Activated CD4-positive, alpha-beta memory T cell treated with anti-CD3 and anti-CD28 coated beads, Interleukin-2, amount 10 ng/mL, durations not matched to agents 7 days and 5 days (primary cell): ENCODE results near the gene SMC6. TPM values are rescaled to one million over a fixed set of nuclear protein-coding genes. Genes with fewer than 3 reads are reported as not detected.

Source experiments
- CTCF ChIA-PET: fragments of 350-600 bp; sonication (Branson Sonifier 250); formaldehyde crosslinking; loops from one replicate; lab custom pipeline; 2021; ENCODE audit warnings: antibody characterized with exemption, inconsistent platforms; lab: Charles Lee
- POLR2A ChIA-PET: fragments of 350-600 bp; sonication (Branson Sonifier 250); formaldehyde crosslinking; loops from one replicate; lab custom pipeline; 2021; ENCODE audit warnings: antibody characterized with exemption; lab: Charles Lee
- DNase-seq: peaks from one replicate; pipeline ENCODE4 v3.0.0-alpha.2; 2020
- H3K27ac Mint-ChIP-seq: one replicate; pipeline ENCODE4 v1.8.0; 2021; ENCODE audit warnings: mild to moderate bottlenecking, mixed read lengths
- H3K27me3 Mint-ChIP-seq: one replicate; pipeline ENCODE4 v1.8.0; 2021; ENCODE audit warnings: mixed read lengths
- H3K36me3 Mint-ChIP-seq: one replicate; pipeline ENCODE4 v1.8.0; 2021; ENCODE audit warnings: low read depth, mixed read lengths
- H3K4me1 Mint-ChIP-seq: one replicate; pipeline ENCODE4 v1.8.0; 2021; ENCODE audit warnings: mixed read lengths
- H3K4me3 Mint-ChIP-seq: one replicate; pipeline ENCODE4 v1.8.0; 2021; ENCODE audit warnings: mild to moderate bottlenecking, mixed read lengths
- H3K9me3 Mint-ChIP-seq: one replicate; pipeline ENCODE4 v1.8.0; 2021; ENCODE audit warnings: mixed read lengths
- total RNA-seq, 2 experiments: library from RNA; stranded (reverse); gene quantifications; one replicate each; pipeline ENCODE4 v1.2.3, GENCODE V29; 2021

The SMC6 gene
- total RNA-seq, 2 experiments from 2014 or later = 36.0 to 36.5 TPM

- H3K4me3 Mint-ChIP-seq = no peak overlapping the region
- ChIA-PET CTCF (interaction anchor here (1.1 kb wide), 1 partner anchor 31 kb away, joined by 3 read pairs; no protein-coding TSS in a partner anchor), POLR2A (no interaction called here)
- H3K27ac Mint-ChIP-seq = no peak overlapping the region
- no peaks in the 10 kb centered on the region for H3K4me1 Mint-ChIP-seq
- no peak for DNase-seq
- H3K36me3 Mint-ChIP-seq = no peaks in the 10 kb centered on the region
- H3K27me3 Mint-ChIP-seq = peaks cover 3% of the 10 kb centered on the region
- H3K9me3 Mint-ChIP-seq = no peaks in the 10 kb centered on the region
These were observed 138.5 kb downstream of the SMC6 start for GRCh38 chr2:17615147-17615546.

- Mint-ChIP-seq H3K4me1 (no peaks in the 10 kb centered on the region), H3K27me3 (peaks cover 3% of the 10 kb centered on the region), H3K36me3 (no peaks in the 10 kb centered on the region), H3K9me3 (no peaks in the 10 kb centered on the region), H3K4me3 (no peak overlapping the region), H3K27ac (no peak overlapping the region)
- POLR2A ChIA-PET = no interaction called here
- CTCF ChIA-PET = no interaction called here
- DNase-seq = no peak
These were observed 139.3 kb downstream of the SMC6 start for GRCh38 chr2:17614174-17614930.

Other genes starting within 250 kb of the SMC6 start
- gene RAD51AP2, start 235.4 kb downstream of the SMC6 start, total RNA-seq = not detected
- not detected for gene VSNL1, start 213.1 kb downstream of the SMC6 start, total RNA-seq
- 10 to 100 TPM; 32.2 to 38.6 TPM for gene GEN1, start 328 bp upstream of the SMC6 start, total RNA-seq
- not detected for gene MSGN1, start 62.6 kb upstream of the SMC6 start, total RNA-seq
- gene KCNS3, start 124.9 kb upstream of the SMC6 start, total RNA-seq = not detected